ENCODE measurements around the gene PRKCZ.

PRKCZ gene

GRCh38 chr1:2045468-2046173 lies 4.6 kb upstream of the PRKCZ start:
- DNase-seq (ENCODE audit: low read depth in 3 of 3, low spot score in 1 of 3), result no peak

GRCh38 chr1:2046174-2046917 lies 3.9 kb upstream of the PRKCZ start:
- DNase-seq (ENCODE audit: low read depth in 3 of 3, low spot score in 1 of 3), result no peak

DNA sequence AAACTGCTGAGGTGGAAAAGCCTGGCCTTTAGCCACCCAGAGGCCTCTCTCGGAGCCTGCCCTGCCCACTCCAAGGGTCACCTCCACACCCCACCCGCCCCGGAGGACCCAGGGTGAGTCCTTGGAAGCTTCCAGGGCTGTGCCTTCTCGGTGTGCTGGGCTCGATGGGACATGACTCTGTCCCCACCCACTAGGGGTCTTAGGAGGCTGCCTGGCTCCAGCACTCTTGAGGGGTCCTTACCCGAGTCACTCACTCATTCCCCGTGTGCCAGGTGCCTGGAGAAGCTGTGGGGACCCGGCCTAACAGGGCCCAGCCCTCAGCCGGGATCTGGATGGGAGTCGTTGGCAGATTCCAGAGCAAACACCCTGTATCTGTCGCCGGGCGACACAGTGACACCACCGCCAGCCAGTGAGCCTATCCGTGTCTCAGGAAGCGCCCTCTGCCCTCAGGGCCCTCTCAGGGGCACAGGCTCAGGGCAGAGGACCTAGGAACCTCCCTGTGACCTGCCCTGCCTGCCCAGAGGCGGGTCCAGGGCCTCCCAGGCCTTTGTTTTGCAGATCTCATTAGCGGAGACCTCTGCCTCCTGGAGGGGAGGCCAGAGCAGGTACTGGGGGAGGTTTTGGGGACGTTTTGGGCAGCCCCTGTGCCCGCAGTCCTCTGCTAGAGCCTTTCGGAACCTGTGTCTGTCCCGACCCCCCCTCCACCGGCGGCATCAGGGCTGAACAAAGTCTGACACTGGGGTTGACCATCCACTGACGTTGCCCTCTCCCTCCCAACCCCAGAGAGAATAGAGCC lies 3.1 kb upstream of the PRKCZ start:
- DNase-seq (ENCODE audit: low read depth in 3 of 3, low spot score in 1 of 3), result no peak

- no peak for DNase-seq (ENCODE audit: low read depth in 3 of 3, low spot score in 1 of 3)
Measured at GRCh38 chr1:2047749-2048729, 2.2 kb upstream of the PRKCZ start.

GRCh38 chr1:2049225-2049717 lies 940 bp upstream of the PRKCZ start:
- DNase-seq (ENCODE audit: low read depth in 3 of 3, low spot score in 1 of 3), result no peak

- DNase-seq (ENCODE audit: low read depth in 3 of 3, low spot score in 1 of 3), result no peak
Measured at GRCh38 chr1:2050461-2050792, 216 bp downstream of the PRKCZ start.

- no peak for DNase-seq (ENCODE audit: low read depth in 3 of 3, low spot score in 1 of 3)
Measured at GRCh38 chr1:2050793-2051682, 827 bp downstream of the PRKCZ start.

DNA sequence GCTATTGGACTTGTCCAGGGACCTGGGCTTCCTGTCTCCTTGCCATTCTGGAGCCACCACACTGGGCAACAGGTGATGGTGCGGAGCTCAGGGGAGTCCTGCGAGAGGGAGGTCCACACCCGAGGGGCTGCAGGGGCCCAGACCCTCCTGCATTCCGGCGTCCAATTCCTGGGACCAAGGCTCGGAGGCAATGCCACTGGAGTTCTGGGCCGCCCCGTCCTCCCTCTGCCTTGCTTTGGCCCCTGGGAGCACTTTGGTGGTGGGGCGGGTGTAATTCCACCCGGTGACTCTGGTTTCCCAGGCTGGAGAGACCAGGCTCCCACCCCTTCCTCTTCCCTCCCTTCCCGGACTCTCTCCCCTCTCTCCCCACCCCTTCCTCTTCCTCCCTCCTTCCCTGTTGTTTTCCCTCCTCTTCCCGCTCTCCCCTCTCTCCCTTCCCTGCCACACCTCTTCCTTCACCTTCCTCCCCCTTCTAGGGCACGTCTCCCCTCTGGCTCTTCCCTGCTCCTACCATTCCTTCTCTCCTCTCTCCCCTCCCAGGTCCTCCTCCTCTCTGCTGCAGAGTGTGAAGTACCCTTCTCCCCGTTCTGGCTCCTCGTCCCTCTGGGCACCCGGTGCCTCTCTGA lies 2.0 kb downstream of the PRKCZ start:
- DNase-seq (ENCODE audit: low read depth in 3 of 3, low spot score in 1 of 3), result no peak

GRCh38 chr1:2052756-2053155 lies 2.5 kb downstream of the PRKCZ start:
- DNase-seq (ENCODE audit: low read depth in 3 of 3, low spot score in 1 of 3), result no peak

- no peak for DNase-seq (ENCODE audit: low read depth in 3 of 3, low spot score in 1 of 3)
Measured at GRCh38 chr1:2053217-2053616, 3.0 kb downstream of the PRKCZ start.

- no peak for DNase-seq (ENCODE audit: low read depth in 3 of 3, low spot score in 1 of 3)
Measured at GRCh38 chr1:2053784-2054376, 3.7 kb downstream of the PRKCZ start.

- no peak for DNase-seq (ENCODE audit: low read depth in 3 of 3, low spot score in 1 of 3)
Measured at GRCh38 chr1:2054560-2054959, 4.3 kb downstream of the PRKCZ start.

DNA sequence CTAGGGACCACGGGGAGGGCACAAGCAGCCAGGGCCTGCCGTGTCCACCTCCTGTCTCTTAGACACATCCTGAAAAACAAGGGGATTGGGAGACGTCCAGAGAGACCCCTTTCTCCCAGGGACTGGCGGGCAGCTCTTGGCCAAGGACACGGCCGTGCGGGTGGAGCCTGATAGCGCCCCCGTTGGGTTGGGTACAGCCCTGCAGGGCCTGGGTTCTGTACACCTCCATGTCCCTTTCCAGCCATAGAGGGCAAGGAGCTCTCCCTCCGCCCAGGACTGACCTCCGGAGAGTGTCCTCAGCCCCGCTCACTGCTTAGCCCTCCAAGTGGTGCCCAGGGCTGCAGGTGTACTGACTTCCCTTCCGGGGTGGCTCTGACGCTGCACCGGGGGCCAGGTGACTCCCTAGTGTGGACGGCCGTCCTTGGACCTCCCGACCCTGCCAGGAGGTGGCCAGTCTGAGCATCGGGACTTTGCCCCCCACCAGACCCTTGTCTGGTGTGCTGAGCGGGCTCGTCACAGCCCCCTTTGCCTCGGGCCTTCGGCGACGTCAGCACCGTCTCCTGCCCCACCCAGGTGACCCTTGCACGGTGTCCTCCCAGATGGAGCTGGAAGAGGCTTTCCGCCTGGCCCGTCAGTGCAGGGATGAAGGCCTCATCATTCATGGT lies 5.8 kb downstream of the PRKCZ start:
- no peak for DNase-seq (ENCODE audit: low read depth in 3 of 3, low spot score in 1 of 3)

GRCh38 chr1:2056955-2057590 lies 6.9 kb downstream of the PRKCZ start:
- DNase-seq (ENCODE audit: low read depth in 3 of 3, low spot score in 1 of 3), result no peak

DNA sequence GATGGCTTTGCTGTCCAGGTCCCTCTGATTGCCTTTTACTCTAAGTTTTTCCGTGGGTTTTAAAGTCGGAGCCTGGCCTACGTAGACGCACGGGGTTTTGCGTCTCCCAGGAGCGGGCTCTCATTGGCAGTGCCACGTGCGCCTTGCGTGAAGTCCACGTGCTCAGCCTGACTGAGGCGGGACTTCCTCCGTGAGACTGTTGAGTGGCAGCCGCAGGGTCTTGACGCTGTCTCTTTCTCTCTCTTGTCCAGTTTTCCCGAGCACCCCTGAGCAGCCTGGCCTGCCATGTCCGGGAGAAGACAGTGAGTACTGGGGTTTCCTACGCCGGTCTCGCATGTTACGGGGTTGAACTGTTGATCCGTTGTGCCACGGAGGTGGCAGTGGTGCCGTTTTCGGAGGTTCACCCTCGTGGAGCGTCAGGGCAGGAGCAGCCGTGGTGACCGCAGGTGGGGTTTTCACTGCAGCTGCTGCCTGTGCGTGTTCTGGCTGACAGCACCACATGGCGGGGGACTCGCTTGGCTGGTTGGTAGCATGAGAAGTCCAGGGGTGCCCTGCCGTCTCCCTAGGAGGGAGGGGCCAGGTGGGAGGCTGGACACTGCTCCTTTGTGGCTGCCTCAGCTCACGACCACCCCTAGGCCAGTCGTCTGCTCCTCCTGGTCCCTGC lies 9.2 kb downstream of the PRKCZ start:
- DNase-seq (ENCODE audit: low read depth in 3 of 3, low spot score in 1 of 3), result no peak

DNA sequence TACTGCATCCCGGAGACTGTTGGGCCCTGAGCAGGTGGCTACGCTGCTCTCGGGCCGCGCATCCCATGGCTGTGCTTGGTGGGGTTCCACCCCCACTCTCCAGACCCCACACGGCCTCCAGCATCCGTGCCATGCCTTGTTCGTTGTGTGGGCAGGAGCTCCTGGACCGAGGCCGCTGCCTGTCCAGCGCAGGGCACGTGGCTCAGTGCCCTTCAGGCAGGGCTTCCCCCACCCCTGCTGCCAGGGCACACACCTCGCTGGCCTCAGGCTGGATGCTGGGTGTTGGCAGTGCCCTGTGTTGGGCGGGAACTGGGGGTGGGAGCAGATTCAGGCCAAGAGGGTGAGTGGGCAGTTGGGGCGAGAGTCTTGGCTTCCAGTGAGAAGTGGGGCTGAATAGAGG lies 9.9 kb downstream of the PRKCZ start:
- no peak for DNase-seq (ENCODE audit: low read depth in 3 of 3, low spot score in 1 of 3)

GRCh38 chr1:2060535-2060934 lies 10.3 kb downstream of the PRKCZ start:
- DNase-seq (ENCODE audit: low read depth in 3 of 3, low spot score in 1 of 3), result no peak

Data from stimulated activated CD4-positive, alpha-beta T cell treated with anti-CD3 and anti-CD28 coated beads, TNF-alpha, amount 100 ng/mL, for 1 hour (primary cell).